Ishikawa (cell line): ENCODE data around the gene CD101.

Experiments used
- CREB1 ChIP-seq: IDR thresholded peaks from 2 replicates; pipeline ENCODE4 v1.6.1; 2012; ENCODE audit warnings: low read depth
- EGR1 ChIP-seq: IDR thresholded peaks from 2 replicates; pipeline ENCODE4 v1.6.1; 2012
- EP300 ChIP-seq: IDR thresholded peaks from 2 replicates; pipeline ENCODE4 v1.6.1; 2012; ENCODE audit warnings: borderline replicate concordance
- FOXM1 ChIP-seq: IDR thresholded peaks from 2 replicates; pipeline ENCODE4 v1.6.1; 2012; ENCODE audit warnings: low read depth, borderline replicate concordance
- MAX ChIP-seq: IDR thresholded peaks from 2 replicates; pipeline ENCODE4 v1.6.1; 2012
- NFIC ChIP-seq: IDR thresholded peaks from 2 replicates; pipeline ENCODE4 v1.6.1; 2012
- REST ChIP-seq: IDR thresholded peaks from 2 replicates; pipeline ENCODE4 v1.6.1; 2012; ENCODE audit warnings: low read depth, mild to moderate bottlenecking
- TEAD4 ChIP-seq: IDR thresholded peaks from 2 replicates; pipeline ENCODE4 v1.6.1; 2012
- YY1 ChIP-seq: IDR thresholded peaks from 2 replicates; pipeline ENCODE4 v1.6.1; 2012; ENCODE audit warnings: low read depth

GRCh38 chr1:117000142-117000541 lies 1.4 kb upstream of the CD101 start:
- TF ChIP-seq CREB1 (no peak), YY1 (no peak), MAX (no peak), NFIC (no peak), EP300 (no peak), EGR1 (no peak), FOXM1 (no peak), TEAD4 (no peak), REST (no peak)
